NCI-H82 (cell line): ENCODE data around the gene RTN1.

Source experiments
- DNase-seq: peaks from one replicate; lab custom pipeline; 2025; lab: John Stamatoyannopoulos, UW

The RTN1 gene

GRCh38 chr14:59547310-59547709, 323.3 kb downstream of the RTN1 start:
- DNase-seq = no peak
